Measurements from ENCODE around the gene PLEKHG3. TPM values are rescaled to one million over a fixed set of nuclear protein-coding genes. Genes with fewer than 3 reads are reported as not detected.

PLEKHG3 gene
- total RNA-seq, 1 donor from 2014 or later = 64.7 TPM

DNA sequence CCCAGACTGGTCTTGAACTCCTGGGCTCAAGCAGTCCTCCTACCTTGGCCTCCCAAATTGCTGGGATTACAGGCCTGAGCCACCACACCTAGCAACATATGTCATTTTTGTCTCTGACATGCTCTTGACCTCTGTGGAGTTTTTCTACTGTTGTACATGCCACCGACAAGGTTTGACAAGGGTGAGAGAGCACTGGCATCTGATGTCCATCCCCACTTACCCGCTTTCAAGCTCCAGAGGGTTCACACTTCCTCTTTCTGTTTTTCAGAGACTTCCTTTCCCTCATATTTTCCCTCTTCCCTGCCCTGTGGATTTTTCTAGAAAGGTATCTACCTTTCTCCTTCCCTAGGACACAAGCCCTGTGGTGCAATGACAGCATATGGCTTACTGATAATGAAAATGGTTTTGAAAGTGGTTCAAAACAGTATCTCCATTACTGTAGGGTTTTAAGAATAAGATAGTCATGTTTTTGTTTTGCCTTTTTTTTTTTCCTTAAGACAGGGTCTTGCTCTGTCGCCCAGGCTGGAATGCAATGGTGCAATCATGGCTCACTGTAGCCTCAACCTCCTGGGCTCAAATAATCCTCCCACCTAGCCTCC lies 27.7 kb upstream of the PLEKHG3 start:
- Mint-ChIP-seq H3K4me1 (ENCODE audit: unreplicated experiment) (peaks cover 18% of the 10 kb centered on the region), H3K27me3 (no peaks in the 10 kb centered on the region), H3K9me3 (no peaks in the 10 kb centered on the region), H3K36me3 (no peaks in the 10 kb centered on the region), H3K4me3 (no peak overlapping the region), H3K27ac (peak overlapping the region; percentile 34)
- DNase-seq (ENCODE audit: extremely low spot score, unreplicated experiment) = no peak
- TF ChIP-seq, protein P1, sequence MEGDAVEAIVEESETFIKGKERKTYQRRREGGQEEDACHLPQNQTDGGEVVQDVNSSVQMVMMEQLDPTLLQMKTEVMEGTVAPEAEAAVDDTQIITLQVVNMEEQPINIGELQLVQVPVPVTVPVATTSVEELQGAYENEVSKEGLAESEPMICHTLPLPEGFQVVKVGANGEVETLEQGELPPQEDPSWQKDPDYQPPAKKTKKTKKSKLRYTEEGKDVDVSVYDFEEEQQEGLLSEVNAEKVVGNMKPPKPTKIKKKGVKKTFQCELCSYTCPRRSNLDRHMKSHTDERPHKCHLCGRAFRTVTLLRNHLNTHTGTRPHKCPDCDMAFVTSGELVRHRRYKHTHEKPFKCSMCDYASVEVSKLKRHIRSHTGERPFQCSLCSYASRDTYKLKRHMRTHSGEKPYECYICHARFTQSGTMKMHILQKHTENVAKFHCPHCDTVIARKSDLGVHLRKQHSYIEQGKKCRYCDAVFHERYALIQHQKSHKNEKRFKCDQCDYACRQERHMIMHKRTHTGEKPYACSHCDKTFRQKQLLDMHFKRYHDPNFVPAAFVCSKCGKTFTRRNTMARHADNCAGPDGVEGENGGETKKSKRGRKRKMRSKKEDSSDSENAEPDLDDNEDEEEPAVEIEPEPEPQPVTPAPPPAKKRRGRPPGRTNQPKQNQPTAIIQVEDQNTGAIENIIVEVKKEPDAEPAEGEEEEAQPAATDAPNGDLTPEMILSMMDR (conservative IDR thresholded peaks at IDR 0.05) = no peak

DNA sequence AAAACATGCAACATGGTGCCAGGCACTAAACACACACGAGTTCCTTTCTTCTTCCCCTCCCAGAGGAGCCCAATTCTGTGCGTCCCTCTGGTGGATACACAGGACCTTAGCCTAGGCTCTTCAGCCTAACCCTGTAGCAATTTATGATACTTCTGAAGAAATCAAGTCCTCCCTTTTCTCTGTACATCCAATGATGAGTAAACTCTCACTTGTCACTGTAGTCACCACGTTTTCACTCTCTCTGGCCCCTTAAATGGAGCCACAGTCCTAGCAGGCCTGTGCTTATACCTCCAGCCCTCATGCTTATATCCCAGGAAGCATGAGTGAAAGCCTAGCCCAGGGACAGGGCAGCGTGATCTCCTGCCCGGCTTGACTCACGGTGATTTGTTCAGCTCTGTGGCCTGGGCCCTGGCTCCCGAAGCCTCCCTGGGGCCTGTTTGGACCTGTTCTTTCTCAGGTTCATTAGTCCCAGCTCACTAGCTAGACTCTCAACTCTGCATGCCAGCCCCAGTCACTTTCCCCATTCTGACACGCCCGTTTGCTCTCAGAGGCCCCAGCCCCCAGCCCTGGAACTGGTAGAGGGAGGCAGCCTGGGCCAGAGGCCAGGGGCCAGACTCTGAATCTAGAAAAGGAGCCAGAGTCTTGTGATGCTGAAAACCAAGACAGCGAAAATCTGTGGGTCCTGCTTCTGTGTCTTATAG lies 24.1 kb upstream of the PLEKHG3 start:
- H3K27me3 Mint-ChIP-seq = no peaks in the 10 kb centered on the region
- peaks cover 30% of the 10 kb centered on the region for H3K4me1 Mint-ChIP-seq (ENCODE audit: unreplicated experiment)
- no peaks in the 10 kb centered on the region for H3K9me3 Mint-ChIP-seq
- no peak for DNase-seq (ENCODE audit: extremely low spot score, unreplicated experiment)
- H3K4me3 Mint-ChIP-seq = no peak overlapping the region
- TF ChIP-seq, protein P1 (conservative IDR thresholded peaks at IDR 0.05) = no peak
- peak overlapping the region; percentile 90 for H3K27ac Mint-ChIP-seq
- no peaks in the 10 kb centered on the region for H3K36me3 Mint-ChIP-seq

DNA sequence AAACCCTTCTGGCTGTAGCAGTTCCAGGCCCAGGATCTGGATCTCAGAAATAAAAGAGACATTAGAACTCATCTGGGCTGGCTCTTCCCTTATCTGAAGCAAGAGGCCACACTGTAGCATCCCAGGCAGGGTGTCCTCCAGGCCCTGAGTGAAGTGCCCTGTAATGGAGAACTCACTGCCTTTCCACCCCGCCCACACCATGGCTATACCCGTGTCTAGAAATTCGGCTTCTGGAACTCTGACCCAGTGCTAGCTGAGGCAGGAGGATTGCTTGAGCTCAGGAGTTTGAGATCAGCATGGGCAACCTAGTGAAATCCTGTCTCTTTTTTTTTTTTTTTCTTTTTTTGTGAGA lies 23.5 kb upstream of the PLEKHG3 start:
- Mint-ChIP-seq H3K4me3 (no peak overlapping the region), H3K27ac (peak overlapping the region; percentile 90), H3K36me3 (no peaks in the 10 kb centered on the region), H3K4me1 (ENCODE audit: unreplicated experiment) (peaks cover 36% of the 10 kb centered on the region), H3K27me3 (no peaks in the 10 kb centered on the region), H3K9me3 (no peaks in the 10 kb centered on the region)
- TF ChIP-seq, protein P1 (conservative IDR thresholded peaks at IDR 0.05) = no peak
- no peak for DNase-seq (ENCODE audit: extremely low spot score, unreplicated experiment)

DNA sequence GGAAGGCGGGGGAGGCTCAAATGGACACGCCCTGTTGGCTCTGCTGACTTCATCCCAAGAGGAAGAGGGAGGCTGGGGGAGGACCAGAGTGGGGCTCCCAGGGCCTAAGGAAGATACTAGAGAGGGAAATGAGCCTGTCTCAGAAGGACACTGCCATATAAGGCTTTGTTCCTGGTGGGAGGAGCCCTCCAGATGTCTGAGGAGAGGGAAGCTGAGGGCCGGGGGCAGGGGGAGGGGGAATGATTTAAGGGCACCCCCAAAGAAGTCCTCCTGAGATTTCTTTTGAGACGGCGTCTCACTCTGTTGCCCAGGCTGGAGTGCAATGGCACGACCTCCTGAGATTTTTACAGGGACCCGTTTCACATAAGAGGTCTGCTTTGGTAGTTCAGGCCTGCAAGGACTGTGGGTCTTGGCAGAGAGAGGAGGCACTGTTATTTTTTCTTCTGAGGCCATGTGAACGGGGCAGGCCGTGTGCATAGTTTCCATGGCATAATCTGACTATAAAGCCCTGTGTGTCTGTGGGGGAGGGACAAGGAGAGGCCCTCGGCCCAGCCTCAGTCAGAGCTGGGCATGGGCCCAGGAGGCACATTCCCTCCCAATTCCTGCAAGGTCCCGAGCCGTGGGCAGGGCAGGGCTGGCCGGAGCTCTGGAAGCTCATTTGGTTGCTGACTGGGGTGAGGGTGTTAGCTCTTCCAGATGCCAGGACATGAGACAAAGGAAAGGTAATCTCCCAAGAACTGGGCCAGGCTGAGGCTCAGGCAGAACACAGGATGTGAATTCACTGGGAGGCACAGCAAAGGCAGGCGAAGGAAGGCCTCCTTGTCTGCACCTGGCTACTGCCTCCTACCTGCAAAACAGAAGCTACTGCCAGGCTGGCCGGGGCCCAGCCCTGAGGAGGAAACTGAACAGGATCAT lies 22.2 kb upstream of the PLEKHG3 start:
- H3K27ac Mint-ChIP-seq = peak overlapping the region; percentile 61
- no peaks in the 10 kb centered on the region for H3K27me3 Mint-ChIP-seq
- TF ChIP-seq, protein P1 (conservative IDR thresholded peaks at IDR 0.05) = no peak
- DNase-seq (ENCODE audit: extremely low spot score, unreplicated experiment) = no peak
- peaks cover 42% of the 10 kb centered on the region for H3K4me1 Mint-ChIP-seq (ENCODE audit: unreplicated experiment)
- no peaks in the 10 kb centered on the region for H3K9me3 Mint-ChIP-seq
- no peak overlapping the region for H3K4me3 Mint-ChIP-seq
- H3K36me3 Mint-ChIP-seq = no peaks in the 10 kb centered on the region

DNA sequence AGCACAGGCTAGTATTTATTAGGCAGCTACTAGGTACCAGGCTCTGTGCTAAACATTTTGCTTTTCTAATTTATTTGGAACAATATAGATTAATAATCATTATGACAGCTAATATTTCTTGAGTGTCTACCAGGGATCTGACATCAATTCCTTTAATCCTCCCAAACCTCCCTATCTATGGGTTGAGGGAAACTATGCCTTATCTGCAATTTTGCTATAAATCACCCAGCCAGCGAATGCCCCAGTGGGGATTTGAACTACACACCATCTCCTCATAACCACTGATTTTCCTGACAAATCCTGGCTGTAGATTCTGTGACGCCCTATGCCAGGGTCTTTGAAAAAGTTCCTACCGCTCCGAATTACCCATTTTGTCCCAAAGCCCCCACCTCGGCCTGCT lies 21.4 kb upstream of the PLEKHG3 start:
- Mint-ChIP-seq H3K27ac (no peak overlapping the region), H3K36me3 (no peaks in the 10 kb centered on the region), H3K4me1 (ENCODE audit: unreplicated experiment) (peaks cover 42% of the 10 kb centered on the region), H3K27me3 (no peaks in the 10 kb centered on the region), H3K4me3 (no peak overlapping the region), H3K9me3 (no peaks in the 10 kb centered on the region)
- TF ChIP-seq, protein P1 (conservative IDR thresholded peaks at IDR 0.05) = no peak
- DNase-seq (ENCODE audit: extremely low spot score, unreplicated experiment) = no peak

Measured in type B pancreatic cell (in vitro differentiated cells).